Mononuclear cell (primary cell): ENCODE results near the gene MMP15. TPM values are rescaled to one million over a fixed set of nuclear protein-coding genes. Genes with fewer than 3 reads are reported as not detected.

Source experiments
- H3K27me3 ChIP-seq: 2 replicates; pipeline ENCODE4 v1.6.0; 2011; ENCODE audit warnings: low read length, control low read depth; ENCODE audit not compliant: insufficient read depth
- H3K4me1 ChIP-seq: 2 replicates; pipeline ENCODE4 v1.5.1; 2011; ENCODE audit warnings: mild to moderate bottlenecking, low read length, control low read depth; ENCODE audit not compliant: insufficient read depth
- H3K4me3 ChIP-seq: 2 replicates; pipeline ENCODE4 v1.5.1; 2011; ENCODE audit warnings: mild to moderate bottlenecking, low read length, moderate library complexity
- H3K9me3 ChIP-seq: 2 replicates; pipeline ENCODE4 v1.5.1; 2011; ENCODE audit warnings: low read depth, mild to moderate bottlenecking, control low read depth, low read length
- total RNA-seq: library from RNA; depleted of rRNA; stranded (reverse); fragments of >200 nt; gene quantifications from one replicate; pipeline ENCODE4 v1.2.3, GENCODE V29; 2012

Gene MMP15
- total RNA-seq, 1 donor: 0.10 TPM

- H3K4me3 ChIP-seq: no peak overlapping the region
- H3K4me1 ChIP-seq: no peaks in the 10 kb centered on the region
- H3K27me3 ChIP-seq: no peaks in the 10 kb centered on the region
- H3K9me3 ChIP-seq: no peaks in the 10 kb centered on the region
These were observed 17.4 kb downstream of the MMP15 start for GRCh38 chr16:58042886-58043515.

DNA sequence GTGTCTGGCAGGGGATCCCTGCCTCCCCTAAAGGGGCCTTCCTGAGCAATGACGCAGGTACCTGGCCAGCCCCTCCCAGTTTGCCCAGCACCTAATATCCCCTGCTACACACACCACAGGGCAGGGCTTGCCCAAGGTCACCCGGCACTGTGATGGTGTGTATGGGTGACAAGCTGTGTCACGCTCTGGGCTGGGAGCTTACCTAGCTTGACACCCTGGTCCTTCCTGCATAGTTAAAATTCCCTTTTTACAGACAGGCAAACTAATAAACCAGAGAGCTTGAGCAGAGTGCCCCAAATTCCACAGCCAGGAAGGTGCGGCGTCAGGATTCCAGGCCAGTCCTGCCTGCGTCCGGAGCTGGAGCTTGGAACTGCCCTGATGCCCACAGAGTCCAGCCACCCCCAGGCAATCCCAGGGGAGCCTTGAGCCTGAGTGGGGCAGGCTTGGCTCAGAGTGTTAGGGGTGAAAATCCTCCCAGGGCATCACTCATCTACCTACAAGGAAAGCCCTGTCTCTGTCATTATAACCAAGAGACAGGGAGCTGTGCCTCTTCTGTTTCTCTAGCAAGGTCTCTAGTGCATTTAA is 18.1 kb downstream of the MMP15 start:
- Histone ChIP-seq H3K4me3 (no peak overlapping the region), H3K27me3 (no peaks in the 10 kb centered on the region), H3K9me3 (no peaks in the 10 kb centered on the region), H3K4me1 (no peaks in the 10 kb centered on the region)

GRCh38 chr16:58044266-58045019 is 18.9 kb downstream of the MMP15 start:
- Histone ChIP-seq H3K4me1 (no peaks in the 10 kb centered on the region), H3K27me3 (no peaks in the 10 kb centered on the region), H3K9me3 (no peaks in the 10 kb centered on the region), H3K4me3 (no peak overlapping the region)

- H3K27me3 ChIP-seq: no peaks in the 10 kb centered on the region
- no peaks in the 10 kb centered on the region for H3K4me1 ChIP-seq
- no peak overlapping the region for H3K4me3 ChIP-seq
- no peaks in the 10 kb centered on the region for H3K9me3 ChIP-seq
These were observed 19.5 kb downstream of the MMP15 start for GRCh38 chr16:58045096-58045495.

- Histone ChIP-seq H3K27me3 (no peaks in the 10 kb centered on the region), H3K9me3 (no peaks in the 10 kb centered on the region), H3K4me1 (no peaks in the 10 kb centered on the region), H3K4me3 (no peak overlapping the region)
These were observed 20.7 kb downstream of the MMP15 start for GRCh38 chr16:58046054-58046881.

- no peaks in the 10 kb centered on the region for H3K27me3 ChIP-seq
- no peak overlapping the region for H3K4me3 ChIP-seq
- no peaks in the 10 kb centered on the region for H3K9me3 ChIP-seq
These were observed 21.4 kb downstream of the MMP15 start for GRCh38 chr16:58046936-58047335.

DNA sequence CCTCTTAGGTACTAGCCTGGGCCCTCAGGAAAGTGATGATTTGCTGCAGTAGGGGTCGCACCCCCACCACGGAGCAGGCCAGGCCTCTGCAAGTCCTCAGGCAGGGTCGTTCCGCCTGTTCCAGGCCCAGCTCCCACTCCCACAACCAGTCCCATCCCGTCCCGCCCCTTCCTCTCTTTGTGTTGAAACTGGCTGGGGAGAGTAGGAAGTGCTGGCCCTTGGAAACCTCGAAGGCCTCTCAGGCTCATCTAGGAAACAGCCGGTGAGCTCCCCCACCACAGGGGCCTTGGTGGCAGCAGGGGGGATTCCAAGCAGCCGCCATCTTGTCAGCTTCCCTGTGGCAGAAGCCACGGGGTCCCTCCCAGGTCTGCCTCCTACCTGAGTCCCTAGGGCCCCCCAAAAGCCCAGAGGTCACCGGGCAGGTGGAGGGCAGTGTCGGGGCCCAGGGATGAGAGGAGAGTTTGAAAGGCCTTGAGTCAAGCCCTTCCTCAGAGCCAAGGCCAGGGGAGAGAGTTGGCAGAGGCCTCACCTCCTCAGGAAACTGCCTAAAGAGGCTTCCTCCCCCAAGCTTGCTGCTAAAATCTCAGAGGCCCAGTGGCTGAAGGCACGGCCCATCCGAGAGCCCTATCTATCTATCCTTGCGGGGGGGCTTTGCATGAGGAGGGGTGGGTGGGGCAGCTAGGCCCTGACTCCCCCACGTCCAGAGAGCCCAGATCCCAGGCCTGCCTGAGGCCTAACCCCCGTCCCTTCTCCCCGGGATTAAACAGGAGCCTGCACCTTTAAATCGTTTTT is 22.2 kb downstream of the MMP15 start:
- no peaks in the 10 kb centered on the region for H3K27me3 ChIP-seq
- no peaks in the 10 kb centered on the region for H3K4me1 ChIP-seq
- H3K9me3 ChIP-seq: no peaks in the 10 kb centered on the region
- no peak overlapping the region for H3K4me3 ChIP-seq

More at GRCh38 chr16:58046936-58047335, 21.4 kb downstream of the MMP15 start:
- no peaks in the 10 kb centered on the region for H3K4me1 ChIP-seq

GRCh38 chr16:58048494-58049231 is 23.1 kb downstream of the MMP15 start:
- no peaks in the 10 kb centered on the region for H3K9me3 ChIP-seq
- H3K4me1 ChIP-seq: no peaks in the 10 kb centered on the region
- H3K27me3 ChIP-seq: no peaks in the 10 kb centered on the region
- H3K4me3 ChIP-seq: no peak overlapping the region

DNA sequence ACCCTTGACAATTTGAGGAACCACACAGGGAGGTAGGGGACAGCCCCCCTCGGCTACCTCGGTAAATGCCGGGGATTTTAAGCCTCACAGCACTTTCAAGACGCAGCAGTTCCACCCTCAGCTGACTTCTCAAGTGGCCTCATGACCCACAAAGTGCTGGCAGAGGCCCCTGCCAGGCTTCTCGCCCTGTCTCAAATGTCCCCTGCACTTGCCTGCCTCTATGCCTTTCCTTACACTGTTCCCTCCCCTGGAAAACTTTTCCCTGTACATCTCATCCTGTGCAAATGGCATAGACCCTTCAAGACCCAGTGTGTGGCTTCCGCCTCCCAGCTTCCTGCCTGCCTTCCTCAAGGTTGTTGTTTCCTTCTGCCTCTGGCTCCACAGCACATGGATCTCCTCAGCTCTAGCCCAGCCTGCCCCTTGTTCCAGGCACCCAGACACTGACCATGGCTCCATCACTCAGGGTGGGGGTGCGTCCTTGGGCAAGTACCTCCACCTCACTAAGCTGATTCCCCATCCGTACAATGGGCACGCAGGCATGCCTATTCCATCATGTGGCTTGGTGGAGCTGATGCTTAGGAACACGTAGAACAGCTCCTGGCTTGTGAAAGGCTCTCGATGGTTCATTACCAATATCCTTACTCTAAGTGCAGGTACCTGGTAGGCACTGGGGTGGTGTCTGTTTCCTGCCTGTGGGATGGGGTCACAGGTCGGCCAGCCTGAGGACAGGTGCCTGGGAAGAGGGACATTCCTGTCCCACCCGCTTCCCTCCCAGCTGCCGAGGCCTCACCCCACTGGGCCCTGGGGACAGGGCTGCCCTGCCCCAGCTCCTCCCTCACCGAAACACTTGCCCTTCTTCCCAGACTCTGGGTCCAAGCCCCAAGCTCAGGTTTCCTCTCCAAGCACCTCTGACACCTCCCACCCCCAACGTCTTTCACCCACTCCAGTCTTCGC is 24.0 kb downstream of the MMP15 start:
- Histone ChIP-seq H3K4me1 (no peaks in the 10 kb centered on the region), H3K9me3 (no peaks in the 10 kb centered on the region), H3K4me3 (no peak overlapping the region), H3K27me3 (no peaks in the 10 kb centered on the region)

- H3K4me1 ChIP-seq: no peaks in the 10 kb centered on the region
- H3K4me3 ChIP-seq: no peak overlapping the region
- H3K9me3 ChIP-seq: no peaks in the 10 kb centered on the region
- no peaks in the 10 kb centered on the region for H3K27me3 ChIP-seq
These were observed 25.7 kb downstream of the MMP15 start for GRCh38 chr16:58051296-58051695.

GRCh38 chr16:58051821-58052603 is 26.5 kb downstream of the MMP15 start:
- Histone ChIP-seq H3K27me3 (no peaks in the 10 kb centered on the region), H3K9me3 (no peaks in the 10 kb centered on the region), H3K4me1 (no peaks in the 10 kb centered on the region), H3K4me3 (no peak overlapping the region)

GRCh38 chr16:58053682-58054005 is 28.1 kb downstream of the MMP15 start:
- no peaks in the 10 kb centered on the region for H3K9me3 ChIP-seq
- H3K27me3 ChIP-seq: no peaks in the 10 kb centered on the region
- no peak overlapping the region for H3K4me3 ChIP-seq
- no peaks in the 10 kb centered on the region for H3K4me1 ChIP-seq
